HG02852 (cell line): Measurements from ENCODE around the gene ASTL.

Experiments
- ATAC-seq: cut with Tn5 transposase; IDR thresholded peaks from one replicate; pipeline ENCODE4 v1.9.1; 2021; ENCODE audit warnings: mild to moderate bottlenecking, moderate library complexity; ENCODE audit not compliant: unreplicated experiment

ASTL gene

GRCh38 chr2:96083989-96084857 lies 54.1 kb downstream of the ASTL start:
- ATAC-seq: no peak

- ATAC-seq: no peak
These were observed 55.0 kb downstream of the ASTL start for GRCh38 chr2:96083064-96083939.

GRCh38 chr2:96082211-96083063 lies 55.9 kb downstream of the ASTL start:
- ATAC-seq: no peak

GRCh38 chr2:96081042-96081441 lies 57.3 kb downstream of the ASTL start:
- ATAC-seq: no peak

- no peak for ATAC-seq
These were observed 63.0 kb downstream of the ASTL start for GRCh38 chr2:96075199-96075771.

- no peak for ATAC-seq
These were observed 64.1 kb downstream of the ASTL start for GRCh38 chr2:96074156-96074555.

GRCh38 chr2:96073170-96073775 lies 65.0 kb downstream of the ASTL start:
- no peak for ATAC-seq
